GM21529 (cell line): Measurements from ENCODE around the gene SH3RF3.

Experiments
- ATAC-seq: cut with Tn5 transposase; IDR thresholded peaks from one replicate; pipeline ENCODE4 v1.9.1; 2021; ENCODE audit not compliant: unreplicated experiment

SH3RF3 gene

GRCh38 chr2:109457366-109457765 lies 328.4 kb downstream of the SH3RF3 start:
- ATAC-seq: no peak

- ATAC-seq: no peak
Observed at GRCh38 chr2:109457794-109458193, 328.8 kb downstream of the SH3RF3 start.

GRCh38 chr2:109458512-109458911 lies 329.5 kb downstream of the SH3RF3 start:
- ATAC-seq: no peak

GRCh38 chr2:109459485-109459884 lies 330.5 kb downstream of the SH3RF3 start:
- no peak for ATAC-seq

GRCh38 chr2:109460553-109461324 lies 331.7 kb downstream of the SH3RF3 start:
- ATAC-seq: no peak

- ATAC-seq: no peak
Observed at GRCh38 chr2:109463236-109463635, 334.2 kb downstream of the SH3RF3 start.

DNA sequence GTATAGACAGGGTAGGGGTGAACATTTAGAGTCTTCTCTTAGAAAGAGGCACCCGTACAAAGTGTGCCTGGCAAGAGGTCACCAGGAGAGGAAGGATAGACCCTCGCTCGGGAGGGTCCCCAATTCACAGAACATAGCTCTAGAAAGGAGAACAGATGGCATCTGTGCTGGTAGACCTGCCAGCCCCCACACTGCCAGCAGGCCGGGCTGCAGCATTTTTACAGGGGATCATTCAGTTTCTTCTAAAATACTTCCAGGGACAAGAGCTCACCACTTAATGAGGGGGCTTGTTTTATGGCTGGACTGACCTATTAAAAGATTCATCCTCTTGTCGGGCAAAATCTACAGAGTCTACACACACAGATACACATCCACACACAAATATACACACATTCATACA lies 334.9 kb downstream of the SH3RF3 start:
- no peak for ATAC-seq

DNA sequence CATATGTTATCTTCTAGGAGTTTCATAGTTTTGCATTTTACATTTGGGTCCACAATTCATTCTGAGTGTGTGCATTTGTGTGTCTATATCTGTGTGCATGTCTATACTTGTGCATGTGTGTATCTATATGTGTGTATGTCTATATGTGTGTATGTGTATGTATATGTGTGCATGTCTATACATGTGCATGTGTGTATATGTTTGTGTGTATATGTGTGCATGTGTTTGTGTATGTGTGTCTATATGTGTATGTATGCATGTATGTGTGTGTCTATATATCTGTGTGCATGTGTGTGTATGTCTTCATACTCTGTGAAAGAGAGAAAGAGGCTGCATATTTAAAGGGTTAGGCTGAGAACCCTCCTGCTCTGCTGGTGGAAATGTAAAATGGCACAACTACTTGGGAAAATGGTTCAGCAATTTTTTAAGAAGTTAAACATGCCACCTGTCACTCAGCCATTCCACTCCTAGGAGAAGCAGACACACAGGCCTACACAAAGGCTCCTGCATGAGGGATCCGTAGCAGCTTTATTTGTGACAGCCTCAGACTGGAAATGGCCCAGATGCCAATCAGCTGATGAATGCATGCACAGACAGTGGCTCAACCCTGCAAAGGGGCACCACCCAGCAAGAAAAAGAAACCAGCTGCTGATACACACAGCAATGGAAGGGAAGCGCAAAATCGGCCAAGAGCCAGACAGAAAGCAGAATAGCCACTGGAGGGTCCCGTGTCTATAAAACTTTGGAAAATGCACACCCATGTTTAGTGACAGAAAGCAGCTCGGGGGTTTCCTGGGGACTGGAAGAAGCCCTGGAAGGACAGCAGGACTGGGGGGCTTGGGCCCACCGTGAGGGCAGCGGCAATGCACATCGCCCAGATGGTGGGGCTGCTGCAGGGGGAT lies 337.9 kb downstream of the SH3RF3 start:
- no peak for ATAC-seq

DNA sequence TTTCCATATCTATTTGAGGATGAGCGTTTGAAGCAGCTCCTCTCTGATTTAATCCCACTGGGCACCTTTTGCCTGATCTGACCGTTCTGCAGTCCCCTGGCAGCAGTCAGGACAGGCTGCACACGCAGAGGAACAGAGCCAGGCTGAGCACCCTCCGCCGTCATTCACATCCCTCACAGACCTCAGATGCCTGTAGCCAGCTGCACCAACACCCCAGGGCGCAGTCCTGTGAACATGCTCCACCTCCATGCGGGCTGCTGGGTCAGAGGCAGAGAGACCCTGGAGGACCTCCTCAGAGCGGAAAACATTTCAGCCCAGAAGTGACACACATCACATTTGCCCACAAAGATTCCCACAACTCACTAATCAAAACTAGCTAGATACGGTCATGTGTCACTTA lies 338.7 kb downstream of the SH3RF3 start:
- ATAC-seq: no peak

DNA sequence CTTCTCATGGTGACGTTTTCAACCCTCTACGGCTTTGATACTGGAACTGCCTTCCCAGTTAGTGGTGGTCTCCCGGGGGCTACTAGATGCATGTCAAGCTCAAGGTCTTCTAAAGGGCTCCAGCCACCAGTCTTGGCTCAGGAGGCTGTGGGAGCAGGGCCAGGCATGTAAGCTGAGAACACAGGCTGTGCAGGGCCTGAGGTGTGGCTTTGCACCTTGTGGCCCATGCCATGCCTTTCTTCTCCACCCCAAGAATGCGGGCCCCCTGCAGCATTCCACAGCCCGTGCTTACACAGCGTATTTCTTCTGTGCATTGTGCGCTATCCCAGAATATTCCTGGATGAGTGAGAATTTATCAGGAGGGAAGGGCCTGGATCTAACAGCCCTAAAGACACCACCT lies 339.9 kb downstream of the SH3RF3 start:
- ATAC-seq: no peak

DNA sequence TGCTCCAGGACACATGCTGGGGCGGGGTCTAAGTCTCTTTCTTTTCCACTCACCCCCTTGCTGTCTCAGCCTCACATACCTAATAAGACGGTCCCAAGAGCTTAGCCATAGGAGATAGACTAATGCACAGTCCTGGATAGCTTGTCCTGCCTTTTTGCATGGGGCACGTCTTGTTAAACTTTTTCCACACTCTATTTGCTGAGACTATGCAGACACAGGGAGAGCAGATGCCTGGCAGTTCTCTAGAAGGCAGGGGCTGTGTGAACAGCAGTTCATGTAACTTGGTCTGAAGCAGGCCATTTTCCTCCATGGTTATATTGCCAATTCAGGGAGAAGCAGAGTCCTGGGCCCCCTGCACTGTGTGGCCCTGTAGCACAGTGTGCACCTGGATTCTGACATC lies 342.7 kb downstream of the SH3RF3 start:
- no peak for ATAC-seq

GRCh38 chr2:109472331-109472959 lies 343.4 kb downstream of the SH3RF3 start:
- ATAC-seq: no peak

DNA sequence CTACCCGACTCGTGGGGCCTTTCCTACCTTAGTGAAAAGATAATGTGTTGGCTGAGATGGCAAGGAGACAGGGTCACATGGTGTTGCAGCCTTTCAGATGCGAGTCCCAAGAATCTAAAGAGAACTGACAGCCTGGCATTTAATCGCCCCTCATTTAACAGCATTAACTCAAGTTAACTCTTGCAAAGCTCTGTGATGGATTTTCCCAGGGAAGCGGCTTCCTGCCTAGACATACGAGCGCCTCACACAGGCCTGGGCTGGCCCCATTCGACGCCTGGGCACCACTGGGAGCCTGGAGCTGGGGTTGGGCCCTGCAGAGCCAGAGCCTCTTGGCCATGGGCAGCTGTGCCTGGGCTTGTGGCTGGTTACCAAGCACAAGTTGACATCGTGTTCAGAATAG lies 344.0 kb downstream of the SH3RF3 start:
- no peak for ATAC-seq

DNA sequence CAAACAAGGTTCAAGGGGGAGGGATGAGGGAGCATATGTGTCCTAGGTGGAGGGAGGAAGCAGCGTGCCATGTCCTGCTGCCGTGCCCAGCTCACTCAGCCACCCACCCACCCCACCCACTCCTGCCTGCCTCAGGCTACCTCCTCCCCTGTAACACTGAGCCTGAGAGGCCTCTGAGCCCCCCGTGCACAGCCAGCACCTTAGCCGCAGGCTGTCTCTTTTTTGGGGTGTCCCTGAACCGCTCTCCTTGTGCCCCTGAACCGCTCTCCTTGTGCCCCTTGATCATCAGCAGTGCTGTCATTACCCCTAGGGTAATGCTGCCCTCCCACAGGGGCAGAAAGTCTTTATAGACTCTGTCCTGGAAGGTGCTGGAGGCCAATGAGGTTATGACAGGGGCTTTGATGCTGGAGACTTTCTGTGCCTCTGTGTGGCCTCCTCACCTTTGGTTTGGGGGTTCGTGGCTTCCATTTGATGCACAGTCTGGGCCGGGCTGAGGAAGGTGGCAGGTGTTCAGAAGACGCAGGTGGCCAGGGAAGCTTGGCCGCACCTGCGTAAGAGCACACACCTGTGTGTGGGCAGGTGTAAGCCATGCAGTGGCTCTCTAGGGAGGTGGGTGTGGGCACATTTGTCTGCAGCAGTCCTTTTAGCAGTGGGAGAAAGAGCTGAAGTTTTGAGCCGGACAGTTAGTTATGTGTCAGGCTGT lies 344.8 kb downstream of the SH3RF3 start:
- ATAC-seq: no peak

DNA sequence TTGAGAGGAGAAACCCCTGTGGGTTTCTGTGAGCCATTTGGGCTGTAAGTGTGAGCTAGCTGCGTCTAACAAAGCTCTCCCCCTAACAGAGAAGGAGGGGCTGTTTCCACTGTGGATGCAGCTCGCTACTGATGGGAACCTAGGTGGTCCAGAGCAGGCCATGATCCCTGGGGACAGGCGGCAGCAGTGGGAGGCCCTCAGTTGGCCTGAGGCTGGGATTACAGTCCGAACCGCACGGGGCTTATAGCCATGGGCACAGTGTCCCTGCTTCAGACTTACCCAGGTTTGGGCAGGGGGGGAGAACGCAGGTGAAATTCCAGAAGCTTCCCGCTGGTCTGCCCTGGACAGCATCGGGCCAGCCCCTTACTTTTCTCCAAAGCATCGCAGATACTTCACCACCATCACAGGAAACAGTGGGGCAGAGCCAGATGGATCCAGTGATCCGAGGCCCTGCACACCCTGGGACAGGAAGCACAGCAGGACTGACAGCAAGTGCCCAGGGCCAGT lies 345.4 kb downstream of the SH3RF3 start:
- ATAC-seq: no peak

GRCh38 chr2:109475531-109476210 lies 346.7 kb downstream of the SH3RF3 start:
- ATAC-seq: no peak

- ATAC-seq: no peak
Observed at GRCh38 chr2:109476641-109477441, 347.8 kb downstream of the SH3RF3 start.

DNA sequence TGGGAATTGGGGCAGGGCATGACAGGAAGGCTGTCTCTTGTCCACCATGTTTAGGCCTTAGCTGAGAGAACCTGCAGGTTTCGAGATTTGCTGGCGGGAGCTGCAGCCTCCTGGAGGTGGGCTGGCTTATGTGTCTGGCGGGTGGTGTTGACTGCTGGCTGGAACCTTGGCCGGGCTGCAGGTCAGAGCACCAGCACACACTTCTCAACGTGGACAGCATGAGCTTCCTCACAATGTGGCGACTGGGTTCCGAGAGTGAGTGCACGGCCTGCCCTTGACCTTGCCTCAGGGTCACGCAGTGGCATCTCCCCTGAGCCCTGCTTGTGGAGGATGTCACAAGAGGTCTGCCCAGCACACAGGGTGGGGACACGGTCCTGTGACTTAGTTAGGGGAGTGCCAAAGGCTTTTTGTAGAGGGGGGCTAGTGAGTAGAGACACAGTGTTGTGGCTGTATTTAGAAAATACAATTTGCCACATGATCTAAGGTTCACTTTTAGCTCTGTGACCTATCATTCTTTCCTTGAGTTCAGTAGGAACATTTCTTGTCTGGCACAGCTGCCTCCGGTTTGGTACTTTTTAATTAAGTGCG lies 350.0 kb downstream of the SH3RF3 start:
- ATAC-seq: no peak

DNA sequence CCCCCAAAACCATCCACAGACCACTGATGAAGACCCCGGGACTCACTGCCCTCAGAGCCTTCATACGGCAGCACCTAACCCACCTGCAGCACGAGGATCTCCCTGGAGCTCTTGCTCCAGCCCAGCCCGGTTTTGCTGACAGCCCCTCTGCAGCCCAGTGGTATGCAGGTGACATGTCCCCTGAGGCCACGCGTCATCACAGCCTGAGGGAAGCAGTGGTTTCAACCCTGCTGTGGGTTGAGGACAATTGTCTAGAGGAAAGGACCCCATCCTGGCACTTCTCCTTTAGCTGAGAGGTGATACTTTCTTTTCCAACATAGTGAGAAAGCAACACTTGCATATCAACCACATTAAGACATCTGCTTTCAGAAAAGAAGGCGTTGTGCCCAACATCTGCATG lies 350.8 kb downstream of the SH3RF3 start:
- no peak for ATAC-seq
